SU-DHL-6 (cell line): ENCODE data around the gene RAB1B.

Experiments
- CTCF ChIP-seq: fragments of 200-600 bp; sonication (generic); IDR thresholded peaks from one replicate; pipeline ENCODE4 v1.5.1; 2017; ENCODE audit warnings: antibody characterized with exemption, mild to moderate bottlenecking, low read length, moderate library complexity; ENCODE audit not compliant: insufficient read depth, poor library complexity, severe bottlenecking
- EZH2phosphoT487 ChIP-seq: fragments of 200-600 bp; sonication (generic), shearing (Covaris generic); conservative IDR thresholded peaks from 2 replicates; pipeline ENCODE4 v1.6.1; 2018; ENCODE audit warnings: mild to moderate bottlenecking, antibody characterized with exemption, low read length, moderate library complexity, mixed read lengths

GRCh38 chr11:66219846-66220565 is 48.4 kb upstream of the RAB1B start:
- TF ChIP-seq EZH2phosphoT487, result no peak
- no peak for TF ChIP-seq CTCF
